ENCODE data around the gene SLC13A3.

Gene SLC13A3

GRCh38 chr20:46578745-46579144, 72.5 kb downstream of the SLC13A3 start:
- DNase-seq (ENCODE audit: low read depth), result no peak

GRCh38 chr20:46576774-46577395, 74.4 kb downstream of the SLC13A3 start:
- no peak for DNase-seq (ENCODE audit: low read depth)

GRCh38 chr20:46575937-46576461, 75.3 kb downstream of the SLC13A3 start:
- no peak for DNase-seq (ENCODE audit: low read depth)

GRCh38 chr20:46575394-46575793, 75.9 kb downstream of the SLC13A3 start:
- no peak for DNase-seq (ENCODE audit: low read depth)

GRCh38 chr20:46573788-46574584, 77.3 kb downstream of the SLC13A3 start:
- DNase-seq (ENCODE audit: low read depth), result no peak

- no peak for DNase-seq (ENCODE audit: low read depth)
Measured at GRCh38 chr20:46573234-46573633, 78.0 kb downstream of the SLC13A3 start.

- no peak for DNase-seq (ENCODE audit: low read depth)
Measured at GRCh38 chr20:46572790-46573189, 78.5 kb downstream of the SLC13A3 start.

GRCh38 chr20:46572153-46572552, 79.1 kb downstream of the SLC13A3 start:
- DNase-seq (ENCODE audit: low read depth), result no peak

GRCh38 chr20:46571418-46571817, 79.8 kb downstream of the SLC13A3 start:
- no peak for DNase-seq (ENCODE audit: low read depth)

GRCh38 chr20:46570956-46571355, 80.3 kb downstream of the SLC13A3 start:
- DNase-seq (ENCODE audit: low read depth), result no peak

GRCh38 chr20:46569961-46570360, 81.3 kb downstream of the SLC13A3 start:
- no peak for DNase-seq (ENCODE audit: low read depth)

- DNase-seq (ENCODE audit: low read depth), result peak; percentile 73
Measured at GRCh38 chr20:46568570-46569129, 82.6 kb downstream of the SLC13A3 start.

GRCh38 chr20:46566125-46566524, 85.1 kb downstream of the SLC13A3 start:
- DNase-seq (ENCODE audit: low read depth), result no peak

GRCh38 chr20:46564241-46564957, 86.9 kb downstream of the SLC13A3 start:
- no peak for DNase-seq (ENCODE audit: low read depth)

GRCh38 chr20:46563860-46564221, 87.4 kb downstream of the SLC13A3 start:
- no peak for DNase-seq (ENCODE audit: low read depth)

- DNase-seq (ENCODE audit: low read depth), result no peak
Measured at GRCh38 chr20:46563170-46563859, 87.9 kb downstream of the SLC13A3 start.

- peak; percentile 72 for DNase-seq (ENCODE audit: low read depth)
Measured at GRCh38 chr20:46562373-46563169, 88.7 kb downstream of the SLC13A3 start.

- DNase-seq (ENCODE audit: low read depth), result no peak
Measured at GRCh38 chr20:46562009-46562372, 89.3 kb downstream of the SLC13A3 start.

- DNase-seq (ENCODE audit: low read depth), result no peak
Measured at GRCh38 chr20:46559685-46560440, 91.4 kb downstream of the SLC13A3 start.

- DNase-seq (ENCODE audit: low read depth), result no peak
Measured at GRCh38 chr20:46559001-46559400, 92.3 kb downstream of the SLC13A3 start.

Data from EH (cell line).